Activated naive CD4-positive, alpha-beta T cell treated with anti-CD3 and anti-CD28 coated beads, Interleukin-2, amount 50 U/mL, for 16 hours (primary cell): Measurements from ENCODE around the gene ZNF620.
"Not testable (repeated sequence)": the region's sequence is repeated elsewhere in the genome, so short reads cannot be mapped to it uniquely, and the experiment has no call there.

Source experiments
- DNase-seq: peaks from one replicate; pipeline ENCODE4 v3.0.0-alpha.2; 2020

ZNF620 gene

GRCh38 chr3:40504636-40505430, 1.0 kb upstream of the ZNF620 start:
- no peak for DNase-seq

DNA sequence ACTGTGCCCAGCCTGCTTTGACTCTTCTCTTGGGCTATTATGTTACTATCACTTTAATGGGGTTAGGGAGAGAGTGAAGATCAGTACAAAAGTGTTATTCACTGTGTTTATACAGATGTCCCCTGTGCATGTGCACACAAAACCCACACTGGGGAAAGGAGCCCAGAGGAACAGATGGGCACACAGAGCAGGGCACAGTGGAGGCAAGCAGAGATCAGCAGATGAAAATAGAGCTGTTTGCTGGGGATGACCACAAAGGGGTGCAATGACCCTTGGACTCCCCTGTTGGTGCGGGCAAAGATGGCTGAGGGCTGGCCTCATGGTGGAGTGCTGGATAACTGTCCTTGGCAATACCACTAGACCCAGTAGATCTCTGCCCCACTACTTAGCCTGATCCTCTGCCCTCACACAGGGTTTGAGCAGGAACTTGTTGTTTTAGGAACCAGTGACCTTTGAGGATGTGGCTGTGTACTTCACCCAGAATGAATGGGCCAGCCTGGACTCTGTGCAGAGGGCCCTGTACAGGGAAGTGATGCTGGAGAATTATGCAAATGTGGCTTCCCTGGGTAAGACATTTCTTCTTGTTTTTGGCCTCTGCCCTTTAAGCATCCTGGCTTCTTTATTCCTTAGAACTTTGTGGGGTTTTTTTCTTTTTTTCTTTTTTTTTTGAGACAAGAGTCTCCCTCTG, 5.3 kb downstream of the ZNF620 start:
- no peak for DNase-seq

DNA sequence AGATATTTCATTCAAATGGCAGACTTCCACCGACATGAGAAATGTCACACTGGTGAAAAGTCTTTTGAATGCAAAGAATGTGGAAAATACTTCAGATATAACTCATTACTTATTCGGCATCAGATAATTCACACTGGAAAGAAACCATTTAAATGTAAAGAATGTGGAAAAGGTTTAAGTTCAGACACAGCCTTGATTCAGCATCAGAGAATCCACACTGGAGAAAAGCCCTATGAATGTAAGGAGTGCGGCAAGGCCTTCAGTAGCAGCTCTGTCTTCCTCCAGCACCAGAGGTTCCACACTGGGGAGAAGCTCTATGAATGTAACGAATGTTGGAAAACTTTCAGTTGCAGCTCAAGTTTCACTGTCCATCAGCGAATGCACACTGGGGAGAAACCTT, 10.4 kb downstream of the ZNF620 start:
- no peak for DNase-seq

DNA sequence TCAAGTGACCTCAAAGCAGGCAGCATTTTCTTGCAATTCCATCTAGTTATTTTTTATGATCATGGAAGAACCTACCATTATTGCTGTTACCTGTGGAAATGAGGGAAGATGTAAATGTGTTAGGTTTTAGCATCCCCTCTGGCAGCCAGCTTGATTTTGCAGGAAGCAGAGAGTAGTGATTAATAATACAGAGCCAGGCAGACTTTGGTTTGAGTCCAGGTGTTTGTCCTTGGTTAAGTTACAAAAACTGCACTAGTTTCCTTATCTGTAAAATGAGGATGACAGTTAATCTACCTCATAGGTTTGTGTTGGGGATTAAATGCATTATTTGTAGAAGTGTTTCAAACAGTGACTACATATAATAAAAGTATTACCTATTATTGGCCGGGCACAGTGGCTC, 12.2 kb downstream of the ZNF620 start:
- DNase-seq = no peak

- no peak for DNase-seq
Observed at GRCh38 chr3:40518848-40519247, 13.0 kb downstream of the ZNF620 start.

DNA sequence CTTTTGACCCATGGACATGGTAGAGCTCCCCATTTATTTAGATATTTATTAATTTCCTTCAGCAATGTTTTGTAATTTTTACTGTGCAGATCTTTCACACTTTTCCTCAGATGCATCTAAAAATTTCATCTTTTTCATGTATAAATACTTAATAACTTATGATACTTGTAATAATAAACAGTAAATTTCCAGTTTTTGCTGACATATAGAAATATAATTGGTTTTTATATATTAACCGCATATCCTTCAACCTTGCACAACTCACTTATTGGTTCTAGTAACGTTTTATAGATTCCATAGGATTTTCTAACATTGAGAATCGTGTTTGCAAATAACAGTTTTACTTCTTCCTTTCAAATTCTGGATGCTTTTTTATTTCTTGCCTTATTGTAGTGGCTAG, 15.4 kb downstream of the ZNF620 start:
- no peak for DNase-seq

GRCh38 chr3:40523781-40524180, 17.9 kb downstream of the ZNF620 start:
- DNase-seq = no peak

- DNase-seq = no peak
Observed at GRCh38 chr3:40524222-40524567, 18.4 kb downstream of the ZNF620 start.

DNA sequence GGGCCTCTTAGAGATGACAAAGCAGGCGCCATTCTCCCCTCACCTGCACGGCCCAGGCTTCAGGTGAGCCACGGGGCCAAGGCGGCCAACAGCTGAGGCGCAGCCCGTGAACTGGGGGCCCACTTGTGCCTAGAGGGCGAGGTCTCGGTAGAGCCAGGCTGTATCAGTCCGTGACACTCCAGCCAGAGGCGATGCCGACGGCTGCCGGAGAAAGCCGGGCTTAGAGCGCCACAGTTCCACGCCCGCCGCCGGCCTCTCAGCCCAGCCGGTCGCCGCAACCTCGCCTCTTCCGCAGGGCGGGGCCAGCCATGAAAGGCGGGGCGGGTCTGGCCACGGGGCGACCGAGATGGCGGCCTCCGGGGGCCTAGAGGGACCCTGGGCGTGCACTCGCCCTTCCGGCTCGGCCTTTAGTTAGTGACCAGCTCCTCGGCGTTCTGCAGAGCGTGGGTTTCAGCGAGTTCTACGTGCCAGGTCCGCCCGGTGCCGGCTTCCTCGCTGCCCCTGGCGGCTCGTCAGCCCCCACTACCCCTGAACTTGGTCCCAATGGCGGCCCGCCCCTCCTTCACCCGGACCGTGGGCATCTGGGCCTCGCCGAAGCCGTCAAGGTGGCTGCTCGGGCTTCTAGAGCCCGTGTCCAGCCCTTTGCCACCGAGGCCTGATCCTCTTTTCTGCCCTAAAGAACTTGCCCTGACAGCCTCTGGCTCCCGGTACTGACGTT, 18.9 kb downstream of the ZNF620 start, which contains the start of gene ZNF621:
TSS of gene ZNF621 (plus strand) at position 393 of the 718 bp plus-strand sequence. CDS start 881 bp downstream, outside the sequence.
- peak; percentile 82 for DNase-seq

DNA sequence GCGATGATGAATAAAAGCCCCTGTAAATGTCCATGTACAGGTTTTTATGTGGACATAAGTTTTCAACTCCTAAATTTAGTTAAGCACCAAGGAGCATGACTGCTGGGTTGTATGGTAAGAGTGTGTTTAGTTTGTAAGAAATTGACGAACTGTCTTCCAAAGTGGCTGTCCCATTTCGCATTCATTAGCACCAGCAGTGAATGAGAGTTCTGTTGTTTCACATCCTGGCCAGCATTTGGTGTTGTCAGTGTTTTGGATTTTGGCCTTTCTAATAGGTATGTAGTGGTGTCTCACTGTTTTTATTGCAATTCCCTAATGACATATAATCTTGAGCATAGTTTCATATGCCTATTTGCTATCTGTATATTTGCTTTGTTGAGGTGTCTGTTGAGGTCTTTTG, 22.6 kb downstream of the ZNF620 start:
- DNase-seq = no peak

DNA sequence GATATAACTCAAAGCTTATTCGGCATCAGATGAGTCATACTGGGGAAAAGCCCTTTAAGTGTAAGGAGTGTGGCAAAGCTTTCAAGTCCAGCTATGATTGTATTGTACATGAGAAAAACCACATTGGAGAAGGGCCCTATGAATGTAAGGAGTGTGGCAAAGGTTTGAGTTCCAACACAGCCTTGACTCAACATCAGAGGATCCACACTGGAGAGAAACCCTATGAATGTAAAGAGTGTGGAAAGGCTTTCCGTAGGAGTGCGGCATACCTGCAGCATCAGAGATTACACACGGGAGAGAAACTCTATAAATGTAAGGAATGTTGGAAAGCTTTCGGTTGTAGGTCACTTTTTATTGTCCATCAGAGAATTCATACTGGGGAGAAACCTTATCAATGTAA, 26.4 kb downstream of the ZNF620 start:
- no peak for DNase-seq

DNA sequence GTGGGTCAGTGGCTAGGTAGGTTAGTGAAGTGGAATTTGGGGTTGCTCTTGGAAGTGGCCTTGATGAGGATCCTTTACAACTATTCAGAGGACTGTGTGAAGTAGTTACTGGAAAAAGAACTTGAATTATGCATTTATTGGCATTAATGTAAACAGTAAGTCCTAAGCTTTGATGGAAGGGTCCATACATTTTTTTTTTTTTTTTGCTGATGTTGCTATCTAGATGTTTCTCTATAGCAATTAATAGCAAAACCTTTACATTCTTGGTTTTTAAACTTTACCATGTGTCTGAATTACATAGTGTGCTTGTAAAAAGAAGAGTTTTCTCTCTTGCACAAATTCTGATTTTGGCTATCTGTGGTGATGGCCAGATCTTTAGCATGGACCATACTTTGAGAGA, 28.4 kb downstream of the ZNF620 start:
- no peak for DNase-seq

GRCh38 chr3:40546816-40547215, 41.0 kb downstream of the ZNF620 start:
- no peak for DNase-seq

DNA sequence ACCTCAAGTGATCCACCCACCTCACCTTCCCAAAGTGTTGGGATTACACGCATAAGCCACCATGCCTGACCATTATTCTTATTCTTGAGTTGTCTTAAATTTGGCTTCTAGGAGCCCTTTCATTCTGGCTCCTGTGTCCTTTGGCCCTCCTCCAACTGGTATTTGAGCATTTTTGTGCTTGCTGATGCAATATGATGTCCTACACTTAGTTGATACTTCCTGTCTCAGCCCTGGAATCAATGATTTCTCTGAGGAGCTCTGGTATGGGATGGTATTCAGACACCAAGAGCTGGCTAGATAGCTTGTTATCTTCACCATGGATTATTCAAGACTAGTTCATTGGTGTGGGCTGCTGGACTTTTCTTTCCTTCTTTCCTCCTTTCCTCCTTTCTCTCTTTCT, 44.3 kb downstream of the ZNF620 start:
- DNase-seq = no peak

DNA sequence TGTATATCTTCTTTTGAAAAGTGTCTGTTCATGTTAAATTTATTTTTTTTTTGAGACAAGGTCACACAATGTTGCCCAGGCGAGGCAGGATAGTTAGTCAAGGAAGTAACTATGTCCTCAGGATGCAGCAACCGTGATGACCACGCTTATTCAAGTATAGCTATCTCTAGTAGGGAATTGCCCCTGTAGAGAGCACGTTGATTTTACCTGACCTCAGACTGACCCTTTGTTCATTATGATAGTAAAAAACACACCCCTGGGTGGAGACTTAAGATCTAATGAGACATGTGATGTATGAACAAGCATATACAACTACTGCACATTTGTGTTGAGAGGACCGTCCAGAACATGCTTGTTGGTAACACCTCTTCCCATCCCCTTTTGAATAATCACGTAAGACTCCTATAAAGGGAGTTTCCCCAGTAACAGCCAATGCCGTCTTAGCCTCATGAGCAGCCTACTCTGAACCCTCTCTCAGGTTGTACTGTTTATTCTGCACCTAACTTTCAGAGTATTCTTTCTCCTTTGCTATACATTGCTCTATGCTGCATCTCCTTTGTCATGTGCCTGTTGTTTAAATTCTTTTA, 51.8 kb downstream of the ZNF620 start:
- DNase-seq = no peak

- not testable (repeated sequence) for DNase-seq
Observed at GRCh38 chr3:40562482-40562881, 56.6 kb downstream of the ZNF620 start.

- DNase-seq = not testable (repeated sequence)
Observed at GRCh38 chr3:40565629-40566028, 59.8 kb downstream of the ZNF620 start.

GRCh38 chr3:40566694-40567093, 60.9 kb downstream of the ZNF620 start:
- DNase-seq = no peak
